NCI-H2171 (cell line): Measurements from ENCODE around the gene AGPAT3.
A peak's percentile ranks its signal among the peaks of the same experiment; 100 is the strongest.

Source experiments
- DNase-seq: peaks from one replicate; lab custom pipeline; 2025; lab: John Stamatoyannopoulos, UW

Gene AGPAT3

GRCh38 chr21:43956019-43956669 lies 91.1 kb downstream of the AGPAT3 start:
- DNase-seq, result no peak

GRCh38 chr21:43956670-43957035 lies 91.6 kb downstream of the AGPAT3 start:
- DNase-seq, result no peak

- no peak for DNase-seq
Measured at GRCh38 chr21:43957128-43957571, 92.1 kb downstream of the AGPAT3 start.

- DNase-seq, result peak; percentile 67
Measured at GRCh38 chr21:43957611-43958362, 92.8 kb downstream of the AGPAT3 start.

- DNase-seq, result no peak
Measured at GRCh38 chr21:43958364-43959158, 93.5 kb downstream of the AGPAT3 start.

GRCh38 chr21:43959231-43960116 lies 94.5 kb downstream of the AGPAT3 start:
- DNase-seq, result no peak

- no peak for DNase-seq
Measured at GRCh38 chr21:43961382-43961909, 96.4 kb downstream of the AGPAT3 start.

- no peak for DNase-seq
Measured at GRCh38 chr21:43965911-43966585, 101.0 kb downstream of the AGPAT3 start.

GRCh38 chr21:43966946-43967512 lies 102.0 kb downstream of the AGPAT3 start:
- DNase-seq, result no peak

GRCh38 chr21:43967981-43968380 lies 103.0 kb downstream of the AGPAT3 start:
- DNase-seq, result no peak

GRCh38 chr21:43968410-43969114 lies 103.5 kb downstream of the AGPAT3 start:
- no peak for DNase-seq

- DNase-seq, result no peak
Measured at GRCh38 chr21:43969115-43969444, 104.1 kb downstream of the AGPAT3 start.

GRCh38 chr21:43970551-43970950 lies 105.5 kb downstream of the AGPAT3 start:
- no peak for DNase-seq

- no peak for DNase-seq
Measured at GRCh38 chr21:43971201-43971991, 106.4 kb downstream of the AGPAT3 start.

- no peak for DNase-seq
Measured at GRCh38 chr21:43971992-43972255, 106.9 kb downstream of the AGPAT3 start.

GRCh38 chr21:43972850-43973633 lies 108.0 kb downstream of the AGPAT3 start:
- no peak for DNase-seq

GRCh38 chr21:43973634-43973955 lies 108.6 kb downstream of the AGPAT3 start:
- no peak for DNase-seq

GRCh38 chr21:43974791-43975468 lies 109.9 kb downstream of the AGPAT3 start:
- peak; percentile 48 for DNase-seq
